Psoas muscle (tissue), 8 donors: ENCODE data around the gene KRTAP2-2. TPM values are rescaled to one million over a fixed set of nuclear protein-coding genes. Genes with fewer than 3 reads are reported as not detected.
"Not testable (repeated sequence)": the region's sequence is repeated elsewhere in the genome, so short reads cannot be mapped to it uniquely, and the experiment has no call there.

Experiments used
- ATAC-seq, 4 donors: fragments of 200-7000 bp; cut with Tn5 transposase; one replicate each; pipeline ENCODE4 v1.9.1; 2020; ENCODE audit warnings: moderate library complexity in 3 of 4, mild to moderate bottlenecking in 2 of 4
- DNase-seq, 2 donors: peaks; one replicate each; pipeline ENCODE4 v3.0.0-alpha.2; 2020
- H3K27ac ChIP-seq: fragments of 200-600 bp; one replicate; pipeline ENCODE4 v1.8.0; 2022
- H3K27me3 ChIP-seq, 3 donors: fragments of 200-600 bp in 1 of 3; one replicate each; pipeline versions ENCODE4 v1.6.1 to v1.8.0; 2013 to 2022; ENCODE audit warnings: low read length in 2 of 3, mild to moderate bottlenecking in 2 of 3, moderate library complexity in 1 of 3; ENCODE audit not compliant: insufficient read depth in 3 of 3
- H3K36me3 ChIP-seq, 2 donors: fragments of 200-600 bp in 1 of 2; one replicate each; pipeline versions ENCODE4 v1.6.1 to v1.8.0; 2013 to 2022; ENCODE audit warnings: low read depth in 1 of 2, mild to moderate bottlenecking in 1 of 2, moderate library complexity in 1 of 2; ENCODE audit not compliant: insufficient read depth in 1 of 2
- H3K4me1 ChIP-seq: fragments of 200-600 bp; one replicate; pipeline ENCODE4 v1.8.0; 2022
- H3K4me3 ChIP-seq: fragments of 200-600 bp; one replicate; pipeline ENCODE4 v1.8.0; 2022; ENCODE audit warnings: mild to moderate bottlenecking
- H3K9me3 ChIP-seq: fragments of 200-600 bp; one replicate; pipeline ENCODE4 v1.8.0; 2022
- CTCF ChIP-seq: fragments of 200-600 bp; IDR thresholded peaks from one replicate; pipeline ENCODE4 v1.8.0; 2022; ENCODE audit warnings: antibody characterized with exemption
- WGBS, 3 donors: extraction: QIAGEN DNeasy Blood & Tissue Kit; methylation state at CpG; one replicate each; pipeline versions ENCODE4 v1.1.6 to v1.1.7; 2013; 5-methylcytosine and 5-hydroxymethylcytosine counted together
- intact Hi-C, 2 donors: fragments of 100-400 bp; cut with DNase I; formaldehyde crosslinking; loops; one replicate each; pipeline versions ENCODE4 v1.11.0 to v1.14.2; 2022
- polyA plus RNA-seq, 3 donors: library from polyadenylated mRNA; stranded (reverse); fragments of 200-250 nt; gene quantifications; one replicate each; pipeline ENCODE4 v1.2.3, GENCODE V29; 2013
- total RNA-seq, 4 donors: library from RNA; stranded (reverse); fragmentation: NEBNext Ultra II Directional in 2 of 4; extraction: Animal tissue kit (Norgen Biotek cat#: 25700) in 2 of 4; gene quantifications; one replicate each; pipeline versions ENCODE4 v1.2.1 to v1.2.4, GENCODE V29; 2021 to 2023
- donor health status: healthy with polysubstance abuse.
- donor health status: DM: no; HTN: no; CAD: no; lungs with moderate emphysema.
- donor health status: Bipolar disorder and iron deficiency.
- donor health status: healthy.
- donor health status: DM: yes; HTN: yes; CAD: no.
- donor health status: DM: no; HTN: no; CAD: no.
- donor health status: DM: no; HTN: no; CAD: no.
- donor health status: DM: yes; HTN: yes; CAD: no.

The KRTAP2-2 gene
- total and polyA plus RNA-seq, 7 donors = not detected

- Histone ChIP-seq H3K4me1 (no peaks in the 10 kb centered on the region), H3K27ac (no peak overlapping the region), H3K9me3 (peaks cover 9% of the 10 kb centered on the region), H3K27me3 (peaks cover 0 to 39% (median 0%) of the 10 kb centered on the region in 3 donors), H3K4me3 (no peak overlapping the region), H3K36me3 (no peaks in the 10 kb centered on the region)
- no peak for ATAC-seq
- WGBS, 3 donors = 86 to 96% (median 92%) methylated on average over 4 of the region's 4 CpGs
- no peak for DNase-seq
- intact Hi-C loops = no loop called here
- TF ChIP-seq CTCF = no peak
Measured at GRCh38 chr17:41054025-41054424, 1.0 kb downstream of the KRTAP2-2 start.

GRCh38 chr17:41052566-41052965, 2.5 kb downstream of the KRTAP2-2 start:
- no peak overlapping the region for H3K4me3 ChIP-seq
- no peaks in the 10 kb centered on the region for H3K4me1 ChIP-seq
- peaks cover 7% of the 10 kb centered on the region for H3K9me3 ChIP-seq
- H3K36me3 ChIP-seq = no peaks in the 10 kb centered on the region
- H3K27me3 ChIP-seq = peaks cover 0 to 26% (median 1%) of the 10 kb centered on the region in 3 donors
- no peak for DNase-seq
- no peak for TF ChIP-seq CTCF
- no peak for ATAC-seq
- no peak overlapping the region for H3K27ac ChIP-seq
- intact Hi-C loops = no loop called here

GRCh38 chr17:41049110-41049509, 5.9 kb downstream of the KRTAP2-2 start:
- Histone ChIP-seq H3K36me3 (no peaks in the 10 kb centered on the region), H3K27me3 (peaks cover 0 to 13% (median 2%) of the 10 kb centered on the region in 3 donors), H3K4me1 (no peaks in the 10 kb centered on the region), H3K27ac (no peak overlapping the region), H3K9me3 (peaks cover 5% of the 10 kb centered on the region), H3K4me3 (no peak overlapping the region)
- TF ChIP-seq CTCF = no peak
- DNase-seq (no peak), ATAC-seq (no peak)
- WGBS, 3 donors = 15 to 52% (median 29%) methylated on average over 2 of the region's 2 CpGs
- intact Hi-C loops = no loop called here

GRCh38 chr17:41048441-41048840, 6.6 kb downstream of the KRTAP2-2 start:
- no peak for TF ChIP-seq CTCF
- no peaks in the 10 kb centered on the region for H3K36me3 ChIP-seq
- no peaks in the 10 kb centered on the region for H3K4me1 ChIP-seq
- H3K4me3 ChIP-seq = no peak overlapping the region
- H3K27me3 ChIP-seq = peaks cover 0 to 10% (median 2%) of the 10 kb centered on the region in 3 donors
- no peak for ATAC-seq
- peaks cover 4% of the 10 kb centered on the region for H3K9me3 ChIP-seq
- intact Hi-C loops = no loop called here
- no peak for DNase-seq
- 50 to 60% (median 58%) methylated on average over 7 of the region's 7 CpGs for WGBS, 3 donors
- H3K27ac ChIP-seq = no peak overlapping the region

GRCh38 chr17:41046735-41047465, 8.1 kb downstream of the KRTAP2-2 start, which contains the start of gene KRTAP2-1:
TSS of gene KRTAP2-1 (minus strand) at chr17:41047316. CDS start at chr17:41047267, 49 bp downstream.
- 42 to 45% (median 44%) methylated on average over 7 to 10 of the region's 33 CpGs for WGBS, 3 donors
- H3K4me3 ChIP-seq, intact Hi-C loops, H3K27ac ChIP-seq, DNase-seq, H3K4me1 ChIP-seq, H3K9me3 ChIP-seq, H3K36me3 ChIP-seq, H3K27me3 ChIP-seq, ATAC-seq: not testable (repeated sequence)
